Islet of Langerhans (tissue), 1 donor: ENCODE measurements around the gene HMGB4.

Source experiments
- FAIRE-seq: peaks from one replicate; lab custom pipeline; 2011; peaks lifted over from hg19 to GRCh38; lab: Jason Lieb, UNC

The HMGB4 gene

DNA sequence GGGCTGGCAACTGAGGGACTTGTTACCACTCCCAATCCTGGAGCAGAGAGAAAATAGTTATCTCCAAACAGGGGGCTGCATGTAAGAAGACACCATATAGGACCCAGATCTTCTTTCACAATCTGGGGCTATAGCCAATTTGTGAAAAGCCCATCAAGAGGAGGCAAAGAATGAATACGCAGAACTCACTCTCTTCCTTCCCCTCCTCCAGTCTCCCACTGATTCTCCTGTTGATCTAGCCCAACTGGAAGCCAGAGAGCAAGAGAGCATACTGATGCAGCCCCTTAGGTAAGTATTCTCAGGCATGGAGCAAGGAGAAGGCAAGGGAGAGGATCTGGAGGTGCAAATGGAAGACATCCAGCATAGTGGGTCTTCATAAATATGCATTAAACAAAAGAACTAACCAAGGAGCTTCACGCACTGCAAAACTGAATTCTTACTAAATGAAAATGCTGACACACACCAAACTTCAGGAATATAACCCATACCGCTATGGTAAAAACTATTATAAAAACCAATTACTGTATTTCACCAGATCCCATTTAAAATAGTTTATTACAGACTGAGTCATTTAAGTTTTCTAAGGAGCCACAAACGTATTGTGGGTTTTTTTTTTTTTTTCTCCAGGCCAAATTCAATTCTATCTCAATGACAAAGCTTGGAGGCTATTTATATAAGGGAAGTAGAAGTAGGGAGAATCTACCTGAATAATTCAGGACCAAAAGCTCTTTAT, 15.5 kb upstream of the HMGB4 start:
- no peak for FAIRE-seq

DNA sequence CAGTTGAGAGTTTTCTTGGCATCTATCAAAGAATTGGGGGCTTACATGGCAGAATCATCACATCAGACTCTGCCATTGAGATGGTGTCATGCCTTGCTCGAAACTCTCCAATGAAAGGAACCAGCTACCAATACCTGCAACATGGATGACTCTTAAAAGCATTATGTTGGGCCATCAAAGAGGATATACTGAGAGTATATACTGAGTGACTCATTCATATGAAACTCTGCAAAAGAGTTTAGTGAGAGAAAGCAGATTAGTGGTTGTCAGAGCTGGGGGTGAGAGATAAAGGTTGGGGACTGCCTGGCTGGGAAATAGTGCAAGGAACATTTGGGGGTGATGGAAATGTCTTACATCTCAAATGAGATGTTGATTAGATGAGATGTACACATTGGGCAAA, 14.7 kb upstream of the HMGB4 start:
- no peak for FAIRE-seq

DNA sequence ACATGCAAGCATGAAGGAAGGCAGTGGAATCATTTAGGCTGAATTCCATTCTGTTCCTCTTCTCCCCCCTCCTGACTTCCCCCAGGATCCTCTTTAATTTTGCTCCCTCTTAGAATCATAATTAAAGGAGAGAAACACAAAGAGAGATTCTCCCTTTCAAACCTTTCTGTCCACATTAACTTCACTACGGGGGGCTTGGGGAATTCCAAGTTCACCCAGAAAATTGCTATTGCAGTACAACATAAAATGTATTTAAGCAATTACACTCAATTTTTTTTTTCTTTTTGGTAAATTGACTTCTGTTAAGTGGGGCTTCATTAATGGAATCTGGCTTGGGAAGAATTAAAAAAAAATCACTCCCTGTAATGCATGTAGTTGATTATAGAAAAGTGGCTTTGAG, 13.4 kb upstream of the HMGB4 start:
- FAIRE-seq: no peak

DNA sequence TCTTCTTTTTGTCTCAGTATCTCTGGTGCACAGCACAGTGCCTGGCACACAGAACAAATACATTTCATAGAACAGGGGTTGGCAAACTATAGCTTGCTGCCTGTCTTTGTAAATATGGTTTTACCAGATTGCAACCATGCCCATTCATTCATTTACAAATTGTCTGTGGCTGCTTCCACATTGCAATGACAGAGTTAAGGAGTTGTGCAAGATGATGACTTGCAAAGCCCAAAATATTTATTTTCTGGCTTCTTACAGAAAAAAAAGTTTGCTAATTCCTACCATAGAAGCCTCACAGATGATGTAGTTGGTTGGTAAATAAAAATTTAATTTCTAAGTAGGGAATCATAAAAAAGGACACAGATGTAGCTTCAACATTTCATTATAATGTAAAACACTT, 11.2 kb upstream of the HMGB4 start:
- FAIRE-seq: no peak

DNA sequence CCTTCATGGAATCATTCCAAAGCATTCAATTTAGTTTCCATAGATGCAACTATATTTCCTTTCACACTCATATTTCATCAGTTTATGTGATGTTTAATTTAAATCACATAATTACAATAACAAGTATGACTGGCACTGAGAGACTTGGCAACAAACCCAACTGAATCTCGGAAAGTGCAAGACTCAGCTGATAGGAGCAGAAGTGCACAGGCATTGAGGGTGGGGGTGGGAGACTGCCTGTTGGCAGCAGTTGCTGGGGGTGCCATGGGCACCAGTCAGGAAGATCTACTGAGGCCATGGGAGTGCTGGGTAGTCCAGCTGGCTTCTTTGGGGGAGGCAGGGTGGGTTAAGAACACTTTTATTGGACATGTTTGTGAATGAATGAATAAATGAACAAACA, 10.4 kb upstream of the HMGB4 start:
- no peak for FAIRE-seq

DNA sequence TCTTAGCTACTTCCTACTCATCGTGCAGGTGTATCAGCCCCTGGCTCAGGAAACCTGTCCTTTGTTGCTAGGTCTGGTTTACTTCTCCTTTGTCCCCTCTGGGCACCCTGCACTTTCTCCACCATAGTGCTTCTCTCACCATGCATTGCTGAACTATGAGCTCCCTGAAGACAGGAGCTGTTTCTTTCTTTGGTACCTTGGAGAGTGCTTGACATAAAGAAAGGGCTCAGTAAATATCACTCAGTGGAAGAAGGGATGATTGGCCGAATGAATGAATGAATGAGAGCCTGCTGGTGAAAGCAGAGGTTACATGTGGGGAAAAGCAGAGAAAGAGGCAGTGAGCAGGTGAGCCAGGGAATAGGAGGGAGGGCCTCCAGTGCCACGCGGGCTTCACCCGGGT, 9.8 kb upstream of the HMGB4 start:
- no peak for FAIRE-seq

DNA sequence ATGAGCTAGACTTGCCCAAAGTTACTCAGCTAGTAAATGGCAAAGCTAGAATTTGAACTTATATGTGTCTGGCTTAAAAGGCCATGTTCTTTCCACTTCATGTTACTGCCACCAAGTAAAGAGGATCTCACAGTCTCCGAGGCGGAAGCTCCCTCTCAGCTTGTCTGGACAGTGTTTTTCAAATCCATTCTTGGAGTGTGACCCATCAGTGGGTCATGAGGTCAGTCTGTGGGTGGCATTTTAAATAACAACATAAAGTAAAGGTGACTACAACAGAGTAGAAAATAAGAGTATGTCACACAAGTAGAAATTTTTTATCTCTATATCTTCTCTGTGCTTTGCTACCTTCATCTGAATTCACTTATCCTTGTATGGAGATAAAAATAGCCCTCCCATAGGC, 3.2 kb upstream of the HMGB4 start:
- FAIRE-seq: no peak

DNA sequence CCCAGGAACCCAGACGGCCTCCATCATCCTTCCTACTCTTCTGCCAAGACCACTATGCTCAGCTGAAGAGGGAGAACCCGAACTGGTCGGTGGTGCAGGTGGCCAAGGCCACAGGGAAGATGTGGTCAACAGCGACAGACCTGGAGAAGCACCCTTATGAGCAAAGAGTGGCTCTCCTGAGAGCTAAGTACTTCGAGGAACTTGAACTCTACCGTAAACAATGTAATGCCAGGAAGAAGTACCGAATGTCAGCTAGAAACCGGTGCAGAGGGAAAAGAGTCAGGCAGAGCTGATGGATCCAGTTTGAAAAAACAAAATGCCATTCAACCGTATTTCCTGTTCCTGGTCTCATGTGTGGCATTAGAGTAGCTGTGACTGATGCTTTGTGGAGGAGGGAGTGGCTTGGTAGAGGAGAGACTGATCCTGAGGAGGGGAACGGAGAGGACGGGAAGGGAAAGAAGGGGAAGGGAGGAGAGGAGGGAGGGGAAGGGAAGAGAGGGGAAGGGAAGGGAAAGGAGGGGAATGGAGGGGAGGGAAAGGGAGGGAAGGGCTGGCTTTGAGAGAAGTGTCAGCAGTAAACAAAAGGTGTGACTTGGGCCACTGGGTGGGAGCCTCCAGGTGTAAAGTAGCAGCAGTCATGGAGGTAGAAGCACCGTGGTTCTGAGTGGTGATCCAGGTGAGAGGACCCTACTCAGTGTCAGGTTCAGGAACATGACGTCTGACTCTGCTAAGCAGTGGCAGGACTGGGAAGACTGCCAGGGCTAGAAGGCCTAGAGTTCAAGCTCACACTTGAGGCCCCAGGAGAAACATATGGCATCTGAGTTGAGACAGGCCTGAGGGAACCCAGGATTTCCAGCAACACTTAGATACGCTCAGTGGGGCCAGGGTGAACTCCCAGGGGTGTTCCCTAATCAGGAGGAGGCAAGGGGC, 846 bp downstream of the HMGB4 start:
- FAIRE-seq: no peak

DNA sequence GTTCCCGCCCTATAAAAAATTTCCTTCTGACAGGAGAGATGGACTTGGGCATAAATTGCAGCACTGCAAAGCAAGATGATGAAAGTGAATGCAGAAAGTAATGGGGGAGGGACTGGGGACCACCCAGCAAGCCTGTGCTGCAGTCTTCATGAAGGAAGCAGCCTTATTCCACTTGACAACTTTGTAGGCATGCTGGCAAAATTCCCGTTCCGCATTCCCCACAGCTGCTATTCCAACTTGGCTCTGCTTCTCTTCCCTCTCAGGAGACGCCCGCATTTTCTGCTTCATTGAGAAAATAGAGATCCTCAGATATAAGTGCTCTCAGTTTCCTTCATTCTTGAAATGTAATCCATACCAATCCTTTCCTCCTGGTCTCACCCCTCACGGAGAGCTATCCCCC, 2.4 kb downstream of the HMGB4 start:
- no peak for FAIRE-seq

DNA sequence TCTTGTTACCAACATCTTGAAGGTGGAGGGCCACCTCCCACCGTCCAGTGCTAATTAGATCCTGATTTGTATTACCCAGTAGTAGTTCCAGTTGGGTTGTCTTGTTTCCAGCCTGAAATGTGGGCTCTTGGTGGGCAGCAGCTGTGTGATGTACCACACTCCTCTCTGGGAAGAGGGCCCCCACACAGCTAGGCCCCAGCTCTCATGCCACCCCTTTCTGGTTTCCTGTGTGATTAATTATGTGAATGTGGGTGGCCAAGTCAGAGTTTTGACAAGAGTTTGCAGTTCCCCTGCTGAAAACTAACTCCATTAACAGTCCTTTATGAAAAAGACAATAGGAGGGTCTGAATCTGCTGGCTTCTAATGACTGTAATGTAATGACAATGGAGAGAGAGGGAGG, 3.8 kb downstream of the HMGB4 start:
- no peak for FAIRE-seq

DNA sequence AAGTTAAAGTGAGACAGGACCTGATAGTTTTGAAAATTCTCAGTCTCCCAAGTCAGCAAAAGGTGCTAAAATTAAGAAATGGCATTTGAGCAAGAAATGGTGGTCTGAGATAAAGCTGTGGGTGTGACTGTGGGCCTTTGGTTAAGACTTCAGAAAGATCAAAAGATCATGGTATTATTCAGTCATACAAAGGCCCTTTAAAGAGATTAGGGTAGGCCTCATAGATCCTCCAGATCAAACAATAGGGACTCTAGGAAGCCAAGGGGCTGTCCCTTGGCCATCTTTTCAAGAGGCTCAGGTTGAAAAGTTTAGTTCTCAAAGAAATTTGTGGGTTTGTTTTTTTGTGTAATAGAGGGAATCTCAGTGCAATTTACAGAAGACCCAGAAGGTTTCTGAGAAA, 8.4 kb downstream of the HMGB4 start:
- no peak for FAIRE-seq

DNA sequence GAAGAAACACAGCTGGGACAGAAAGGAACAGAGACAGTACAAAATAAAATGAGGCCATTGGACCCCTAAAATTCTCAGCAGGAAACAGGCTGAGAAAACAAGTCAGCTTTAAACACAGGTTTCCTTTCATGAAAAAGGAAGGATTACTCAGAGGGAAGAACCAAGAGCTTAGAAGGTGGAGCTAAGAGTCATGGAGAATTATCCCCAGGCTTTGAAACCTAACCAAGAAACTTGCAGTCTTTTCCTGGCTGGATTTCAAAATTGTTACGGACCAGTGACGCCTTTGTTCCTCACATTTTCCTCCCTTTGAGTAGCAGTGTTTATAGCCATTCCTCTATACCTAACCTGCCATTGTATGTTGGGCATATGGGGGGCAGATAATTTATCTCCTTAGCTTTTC, 8.8 kb downstream of the HMGB4 start:
- FAIRE-seq: no peak

DNA sequence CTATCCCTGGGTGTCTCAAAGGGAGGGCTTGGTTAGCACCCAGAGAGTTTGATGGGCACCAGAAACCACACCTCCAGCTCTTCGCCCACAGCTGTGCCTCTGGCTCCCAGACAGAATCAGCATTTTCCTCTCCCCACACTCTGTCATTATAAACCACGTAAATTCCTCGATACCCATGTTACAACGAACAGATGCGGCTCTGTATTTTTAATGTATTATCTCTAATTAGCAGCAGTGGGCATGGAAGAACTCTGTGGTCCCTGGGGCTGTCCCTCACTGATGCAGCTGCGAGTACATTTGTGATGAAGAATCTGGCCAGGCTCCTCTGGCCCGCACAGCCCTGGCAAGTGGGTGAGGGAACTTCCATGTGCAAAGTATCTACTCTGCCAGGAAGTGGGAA, 10.8 kb downstream of the HMGB4 start:
- no peak for FAIRE-seq

DNA sequence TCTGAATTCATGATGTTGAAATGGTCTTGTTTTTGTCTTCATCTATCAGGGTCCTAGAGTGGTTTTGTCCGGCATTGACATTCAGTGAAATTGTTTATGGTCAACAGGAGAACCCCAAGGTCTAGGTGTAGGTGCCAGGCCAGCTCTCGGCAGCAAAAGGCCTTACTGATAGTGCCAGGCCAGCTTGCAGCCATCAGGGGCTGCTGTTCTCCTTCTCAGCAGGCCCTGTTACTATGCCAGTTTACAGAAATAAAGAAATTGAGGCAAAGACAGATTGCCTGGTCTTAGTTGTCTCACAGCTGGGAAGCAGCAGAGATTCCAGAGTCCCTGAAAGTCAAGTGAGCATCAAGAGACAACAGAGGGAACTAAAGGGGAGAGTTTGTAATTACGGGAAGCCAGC, 12.0 kb downstream of the HMGB4 start:
- no peak for FAIRE-seq

DNA sequence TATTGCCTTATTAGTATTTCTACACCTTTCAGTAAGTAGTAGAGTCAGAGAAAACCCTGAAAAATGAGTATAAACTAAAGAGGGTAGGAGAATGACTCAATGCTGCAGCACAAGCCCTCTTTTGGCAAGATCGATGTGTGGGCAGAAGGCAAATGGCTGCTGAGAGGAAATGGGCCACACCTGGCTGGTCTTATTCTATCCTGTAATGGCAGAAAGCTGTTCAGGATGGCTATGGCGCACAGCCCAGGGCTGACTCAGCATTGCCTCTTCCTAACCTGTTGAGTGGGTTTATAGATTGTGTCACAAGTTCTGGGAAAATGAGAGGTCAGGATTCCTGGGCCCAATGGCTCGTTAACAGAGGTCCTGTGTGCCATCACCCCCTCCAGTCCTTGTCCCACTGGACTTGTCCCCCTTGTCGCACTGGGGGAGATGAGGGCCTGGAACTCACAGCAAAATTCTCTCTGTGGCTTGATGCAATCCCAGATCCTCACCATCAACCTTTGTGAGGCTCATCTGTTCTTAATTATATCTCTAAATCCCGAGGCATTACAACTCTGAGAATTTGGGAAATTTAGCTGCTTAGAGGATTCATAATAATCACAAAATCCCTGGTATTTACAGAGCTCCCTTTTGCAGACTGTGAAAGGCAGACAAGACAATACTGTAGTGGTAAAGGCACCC, 13.2 kb downstream of the HMGB4 start:
- FAIRE-seq: no peak

DNA sequence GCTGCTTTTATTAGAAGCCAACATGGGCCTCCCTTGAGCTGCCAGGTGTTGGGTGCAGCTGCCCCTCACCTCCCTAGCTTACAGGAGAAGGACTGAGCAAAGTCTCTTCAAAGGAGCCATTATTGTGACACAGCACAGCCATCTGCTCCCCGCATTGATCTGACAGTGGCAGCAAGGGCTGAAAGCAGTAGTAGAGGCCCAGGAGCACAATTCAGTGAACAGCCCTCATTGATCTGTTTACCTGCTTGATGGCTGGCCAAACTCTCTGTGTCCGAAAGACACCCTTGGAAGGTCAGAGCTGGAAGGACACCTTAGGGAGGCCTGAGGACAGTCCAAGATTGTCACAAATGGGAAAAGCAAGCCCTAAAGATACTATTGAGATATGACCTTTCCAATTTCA, 14.5 kb downstream of the HMGB4 start:
- FAIRE-seq: no peak

DNA sequence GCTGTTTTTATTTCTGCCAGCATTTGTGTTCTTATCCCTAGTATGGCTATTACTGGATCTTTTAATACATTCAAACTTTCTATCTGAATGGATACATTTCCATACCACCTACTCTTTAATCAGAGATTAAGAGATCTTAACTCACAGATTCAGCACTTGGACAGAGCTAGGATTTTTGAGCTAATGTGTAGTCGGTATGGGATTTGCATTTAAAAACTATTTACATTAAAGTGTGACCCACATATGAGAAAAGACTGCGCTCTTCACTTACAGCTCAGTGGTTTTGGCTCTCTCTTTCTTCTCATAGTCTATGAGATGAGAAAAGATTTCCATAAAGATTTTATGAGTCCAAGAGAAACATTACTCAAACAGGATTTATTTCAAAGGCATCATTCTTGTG, 16.4 kb downstream of the HMGB4 start:
- FAIRE-seq: no peak

DNA sequence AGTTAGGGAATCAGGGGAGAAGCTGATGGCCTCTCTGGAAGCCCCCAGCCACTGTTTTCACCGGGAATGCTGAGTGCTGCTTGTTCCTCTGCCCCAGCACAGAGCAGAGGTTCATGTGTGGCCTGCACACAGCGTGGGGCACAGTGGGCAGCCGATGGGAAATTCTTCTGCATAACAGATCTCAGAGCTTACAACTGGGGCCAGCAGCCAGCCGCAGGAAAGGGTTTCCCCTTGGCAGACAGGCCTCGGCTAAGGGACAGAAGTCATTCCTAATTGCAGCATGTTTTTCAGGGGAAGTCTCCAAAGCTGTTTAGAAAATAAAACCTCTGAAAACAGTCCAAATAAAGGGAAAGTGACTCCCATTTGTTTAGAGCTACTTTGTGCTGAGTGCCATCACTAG, 22.6 kb downstream of the HMGB4 start:
- FAIRE-seq: no peak

DNA sequence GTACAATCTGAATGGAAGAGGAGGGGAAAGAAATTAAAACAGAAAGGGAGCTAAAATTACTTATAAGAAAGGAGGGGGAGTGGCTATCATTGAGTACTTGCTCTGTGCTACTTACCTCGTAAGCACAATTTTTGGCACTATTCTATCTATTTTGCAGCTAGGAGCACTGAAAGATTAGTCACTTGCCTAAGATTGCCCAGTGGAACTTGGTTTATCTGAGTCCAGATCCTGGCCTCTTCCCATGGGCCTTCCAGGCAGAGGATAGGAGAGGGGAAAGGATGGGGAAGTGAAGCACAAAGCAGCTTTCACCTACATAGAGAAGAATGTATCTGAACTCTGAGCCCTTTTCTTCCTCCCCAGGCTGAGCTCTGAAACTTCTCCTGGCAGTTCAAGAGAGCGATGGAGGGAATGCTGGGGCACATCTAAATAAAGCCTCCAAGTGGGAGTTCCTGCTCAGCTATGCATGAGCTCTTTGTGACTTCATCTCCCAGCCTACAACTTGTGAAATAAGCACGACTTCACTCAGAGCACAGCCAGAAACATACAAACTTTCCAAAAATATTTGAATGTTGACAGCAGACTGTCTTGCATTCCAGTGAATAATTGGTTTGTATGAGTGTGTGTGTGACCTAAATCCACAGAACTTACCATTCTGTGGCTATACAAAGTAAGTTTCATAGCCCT, 29.4 kb downstream of the HMGB4 start:
- no peak for FAIRE-seq

DNA sequence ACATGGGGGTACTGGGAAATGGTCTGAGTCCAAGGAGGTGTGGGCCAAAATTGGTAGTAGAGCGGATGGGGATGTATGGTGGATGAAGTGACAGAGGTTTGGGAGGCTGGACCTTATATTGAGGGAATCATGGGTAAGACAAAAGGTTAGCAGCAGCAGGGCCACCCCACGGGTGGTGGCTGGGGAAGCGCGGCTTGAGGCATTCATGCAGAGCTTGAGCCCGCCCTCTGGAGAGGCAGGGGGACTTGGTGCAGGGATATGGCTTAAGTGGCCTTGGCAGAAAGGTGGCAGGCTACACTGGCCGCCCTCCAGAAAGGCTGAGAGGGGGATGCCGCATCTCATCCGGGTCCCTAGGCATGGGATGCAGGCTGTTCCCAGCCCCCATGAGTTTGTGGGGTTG, 31.5 kb downstream of the HMGB4 start:
- FAIRE-seq: no peak

DNA sequence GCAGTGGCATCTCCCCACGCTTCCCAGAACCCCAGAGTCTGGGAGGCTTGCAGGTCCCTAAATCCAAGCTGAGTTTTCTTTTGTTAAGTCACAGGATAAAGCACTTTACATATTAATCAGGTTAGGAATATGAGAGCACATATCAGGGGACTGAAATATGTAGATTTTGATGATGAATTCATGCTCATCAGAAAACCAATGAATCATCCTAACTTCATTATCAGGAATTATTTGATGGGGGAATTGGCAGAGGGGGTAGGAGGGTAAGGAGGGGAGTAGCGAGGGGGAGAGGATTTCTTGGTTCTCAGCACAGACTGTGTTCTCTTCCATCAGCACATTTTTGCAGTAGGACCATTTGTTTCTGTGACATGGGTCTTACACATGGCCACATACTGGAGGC, 32.1 kb downstream of the HMGB4 start:
- no peak for FAIRE-seq

DNA sequence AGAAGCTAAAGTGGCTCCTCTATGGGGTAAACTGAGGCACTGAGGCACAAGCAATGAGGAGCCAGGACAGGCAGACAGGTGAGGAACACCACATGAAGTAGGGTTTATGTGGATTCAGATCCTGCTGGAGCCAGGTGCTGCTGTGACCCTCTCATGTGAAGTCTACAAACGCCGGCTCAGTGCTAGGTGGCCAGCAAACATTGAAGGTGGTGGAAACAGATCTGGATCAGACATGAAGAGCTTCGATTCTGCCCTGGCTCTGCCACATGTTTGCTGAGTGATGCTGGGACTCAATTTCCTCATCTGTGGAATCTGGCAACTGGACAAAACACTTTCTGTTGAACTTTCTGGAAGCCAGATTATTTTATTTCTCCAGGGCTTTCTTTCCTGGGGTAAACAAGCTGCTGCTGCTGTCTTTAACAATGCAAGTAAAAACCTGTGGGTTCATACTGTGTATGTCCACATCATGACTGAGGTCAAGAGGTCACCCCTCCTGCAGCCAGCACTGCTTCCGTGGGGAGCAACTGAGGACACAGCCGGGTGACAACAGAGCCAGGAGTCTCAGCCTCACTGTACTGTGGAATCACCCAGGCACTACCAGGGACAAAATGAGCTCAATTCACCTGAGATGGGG, 33.3 kb downstream of the HMGB4 start:
- FAIRE-seq: no peak
